HepG2 (cell line): ENCODE results near the gene MRPS21. TPM values are rescaled to one million over a fixed set of nuclear protein-coding genes. Genes with fewer than 3 reads are reported as not detected.
A peak's percentile ranks its signal among the peaks of the same experiment; 100 is the strongest.
"Not testable (repeated sequence)": the region's sequence is repeated elsewhere in the genome, so short reads cannot be mapped to it uniquely, and the experiment has no call there.

ENCODE experiments used
- ATAC-seq: fragments of 200-7000 bp; cut with Tn5 transposase; 3 replicates; pipeline ENCODE4 v1.9.1; 2020; ENCODE audit warnings: mild to moderate bottlenecking, moderate library complexity
- BruUV-seq: library from RNA; stranded (reverse); fragments of 400-500 nt; replicated peaks from 2 replicates; lab custom pipeline; 2021; lab: Mats Ljungman, UMichigan
- CTCF ChIA-PET: fragments of 300-600 bp; formaldehyde crosslinking; extraction: SDS; loops from one replicate; lab custom pipeline; 2021; ENCODE audit warnings: low total read pairs, inconsistent platforms, low intra/inter-chr PET ratio; lab: Yijun Ruan, JAX
- POLR2A ChIA-PET: fragments of 350-600 bp; sonication (Branson Sonifier 250); formaldehyde crosslinking; loops from one replicate; lab custom pipeline; 2020; ENCODE audit warnings: antibody characterized with exemption, inconsistent platforms; lab: Yijun Ruan, JAX
- DNase-seq: peaks from one replicate; pipeline ENCODE4 v3.0.0-alpha.2; 2015; ENCODE audit warnings: low spot score
- FAIRE-seq: peaks from 3 replicates; lab custom pipeline; 2011; peaks lifted over from hg19 to GRCh38; lab: Jason Lieb, UNC
- H2AFZ ChIP-seq: one replicate; pipeline ENCODE4 v1.6.1; 2011; ENCODE audit warnings: low read length, inconsistent platforms
- H3K27ac ChIP-seq: fragments of 300-600 bp; 3 replicates; pipeline ENCODE4 v1.8.0; 2011; ENCODE audit warnings: mixed run types, mild to moderate bottlenecking, mixed read lengths, low read length, inconsistent platforms; ENCODE audit not compliant: insufficient read depth; ENCODE audit errors: extremely low read length
- H3K27me3 ChIP-seq, 2 experiments: fragments of 200-600 bp in 1 of 2; 2 replicates in 1 of 2; 3 replicates in 1 of 2; pipeline versions ENCODE4 v1.6.0 to v1.8.0; 2011; ENCODE audit warnings: low read length in 2 of 2, mild to moderate bottlenecking in 2 of 2, moderate library complexity in 2 of 2, inconsistent platforms in 1 of 2; ENCODE audit not compliant: insufficient read depth in 2 of 2, control insufficient read depth in 1 of 2
- H3K36me3 ChIP-seq, 2 experiments: fragments of 200-600 bp in 1 of 2; replicated peaks in 1 of 2; 2 replicates in 1 of 2; 3 replicates in 1 of 2; pipeline versions ENCODE4 v1.5.1 to v1.8.0; 2011; ENCODE audit warnings: low read length in 2 of 2, inconsistent platforms in 1 of 2; ENCODE audit not compliant: insufficient read depth in 2 of 2, control insufficient read depth in 1 of 2
- H3K4me1 ChIP-seq: 2 replicates; pipeline ENCODE4 v1.5.1; 2012; ENCODE audit warnings: low read length, inconsistent platforms; ENCODE audit not compliant: insufficient read depth
- H3K4me2 ChIP-seq: 2 replicates; pipeline ENCODE4 v1.6.0; 2011; ENCODE audit warnings: low read depth, low read length, inconsistent platforms
- H3K4me3 ChIP-seq, 3 experiments: fragments of 200-600 bp in 1 of 3; sonication (generic), shearing (Covaris generic) in 1 of 3; replicated peaks in 1 of 3; 2 replicates each; pipeline ENCODE4 v1.5.1; 2011 to 2016; ENCODE audit warnings: low read length in 3 of 3, inconsistent platforms in 2 of 3, low read depth in 2 of 3, mild to moderate bottlenecking in 2 of 3, control low read depth in 1 of 3, mixed read lengths in 1 of 3; ENCODE audit not compliant: insufficient read depth in 1 of 3
- H3K79me2 ChIP-seq: one replicate; pipeline ENCODE4 v1.6.1; 2011; ENCODE audit warnings: low read length, inconsistent platforms; ENCODE audit not compliant: insufficient read depth
- H3K9ac ChIP-seq: 2 replicates; pipeline ENCODE4 v1.6.0; 2011; ENCODE audit warnings: mild to moderate bottlenecking, low read depth, low read length, inconsistent platforms; ENCODE audit not compliant: insufficient read depth
- H3K9me3 ChIP-seq: 2 replicates; pipeline ENCODE4 v1.5.1; 2012; ENCODE audit warnings: mild to moderate bottlenecking, low read length
- H4K20me1 ChIP-seq: 2 replicates; pipeline ENCODE4 v1.6.0; 2011; ENCODE audit warnings: inconsistent platforms, mild to moderate bottlenecking, low read length, moderate library complexity; ENCODE audit not compliant: insufficient read depth
- HHEX ChIP-seq: IDR thresholded peaks from 2 replicates; pipeline ENCODE4 v1.6.1; 2016; ENCODE audit warnings: control low read depth
- TOPORS ChIP-seq: sonication (generic); formaldehyde crosslinking; IDR thresholded peaks from 2 replicates; pipeline ENCODE4 v1.8.0; 2023; ENCODE audit warnings: mild to moderate bottlenecking, missing genetic modification reagents
- ZC3H4 ChIP-seq: sonication (generic); formaldehyde crosslinking; IDR thresholded peaks from 2 replicates; pipeline ENCODE4 v1.4.0; 2020; ENCODE audit warnings: missing genetic modification reagents, borderline replicate concordance
- ZNF333 ChIP-seq: sonication (generic); formaldehyde crosslinking; IDR thresholded peaks from 2 replicates; pipeline ENCODE4 v1.4.0; 2020; ENCODE audit warnings: mild to moderate bottlenecking, missing genetic modification reagents, borderline replicate concordance
- ZNF615 ChIP-seq: sonication (generic); formaldehyde crosslinking; IDR thresholded peaks from 2 replicates; pipeline ENCODE4 v1.5.0; 2020; ENCODE audit warnings: mild to moderate bottlenecking, missing genetic modification reagents, borderline replicate concordance
- ZNF790 ChIP-seq: sonication (generic); formaldehyde crosslinking; IDR thresholded peaks from 2 replicates; pipeline ENCODE4 v1.8.0; 2022; ENCODE audit warnings: missing genetic modification reagents, mild to moderate bottlenecking, borderline replicate concordance
- WGBS: methylation state at CpG from one replicate; pipeline ENCODE4 v1.1.6; 2017; ENCODE audit warnings: low lambda C conversion rate; 5-methylcytosine and 5-hydroxymethylcytosine counted together
- in situ Hi-C: cut with HindIII; loops from 2 replicates; pipeline ENCODE4 v1.10.0; 2017; ENCODE audit warnings: low pct_unique_long_range_greater_than_20kb; ENCODE audit not compliant: extremely low pct_ligation_motif_present
- intact Hi-C: fragments of 100-400 bp; cut with micrococcal nuclease; formaldehyde crosslinking; loops from one replicate; pipeline ENCODE4 v1.10.0; 2022; ENCODE audit not compliant: unreplicated experiment
- polyA plus RNA-seq, 8 experiments: library from polyadenylated mRNA; depleted of rRNA in 3 of 8; stranded (reverse) in 7 of 8; unstranded in 1 of 8; fragments of >200 nt; fragmentation: Illumina TruSeq in 4 of 8; extraction: Trizol in 4 of 8; gene quantifications; 2 replicates each; pipeline versions ENCODE4 v1.2.1 to v1.2.3, GENCODE V29; 2011 to 2016; ENCODE audit warnings: low read depth in 4 of 8, missing spikeins in 1 of 8, mixed read lengths in 1 of 8; ENCODE audit not compliant: insufficient read depth in 1 of 8
- total RNA-seq, 5 experiments: library from RNA; depleted of rRNA; stranded (reverse); fragments of >200 nt; fragmentation: Illumina TruSeq; extraction: Trizol; gene quantifications; 2 replicates each; pipeline ENCODE4 v1.2.3, GENCODE V29; 2016; ENCODE audit warnings: low read depth in 1 of 5

The MRPS21 gene
- total and polyA plus RNA-seq, 2 of the 13 experiments (the other 11 are each of a cell fraction or from before 2014, with no cell fraction given), result 59.4 to 64.2 TPM

- in situ Hi-C loops, H3K4me2 ChIP-seq, POLR2A ChIA-PET, H3K4me3 ChIP-seq, FAIRE-seq, H3K9ac ChIP-seq, H3K27ac ChIP-seq, BruUV-seq, H3K36me3 ChIP-seq, ATAC-seq, DNase-seq, H2AFZ ChIP-seq, H3K79me2 ChIP-seq, intact Hi-C loops, CTCF ChIA-PET, H3K27me3 ChIP-seq, H4K20me1 ChIP-seq, H3K9me3 ChIP-seq, H3K4me1 ChIP-seq: not testable (repeated sequence)
- 77% methylated on average over 4 of the region's 4 CpGs for WGBS
Measured at GRCh38 chr1:150314691-150315090, 21.0 kb downstream of the MRPS21 start.

- Histone ChIP-seq H2AFZ (no peak overlapping the region), H3K4me3 (peak overlapping the region; percentile 83 to 92 (median 85); a peak in 4 of 6 replicates), H3K9ac (peak overlapping the region; percentile 93), H3K27ac (peak overlapping the region; percentile 84), H3K9me3 (no peaks in the 10 kb centered on the region), H3K27me3 (no peaks in the 10 kb centered on the region; a peak in 1 of 5 replicates), H4K20me1 (no peaks in the 10 kb centered on the region), H3K4me2 (peak overlapping the region; percentile 61), H3K79me2 (peaks cover 32% of the 10 kb centered on the region), H3K36me3 (peaks cover 7 to 10% of the 10 kb centered on the region in 2 experiments; a peak in 4 of 5 replicates), H3K4me1 (peaks cover 20% of the 10 kb centered on the region)
- ATAC-seq, result no peak
- 89% methylated on average over 8 of the region's 8 CpGs for WGBS
- no peak for DNase-seq
- POLR2A ChIA-PET, result interaction anchor here (1.0 to 3.0 kb wide), 6 partner anchors 8 to 64 kb away, joined by 3 to 25 read pairs (median 9); partner anchors contain the start of genes APH1A, CA14 and RPRD2
- CTCF ChIA-PET, result no interaction called here
- no peak for TF ChIP-seq ZNF333
- TF ChIP-seq TOPORS (CRISPR knock-in tag), result no peak
- 0 out of 2 replicates have a peak, but pooled peaks have one; percentile 10 for TF ChIP-seq ZNF615
- no peak for TF ChIP-seq HHEX (CRISPR knock-in tag)
- no peak for TF ChIP-seq ZC3H4 (CRISPR knock-in tag)
- no peak for TF ChIP-seq ZNF790 (CRISPR knock-in tag)
- FAIRE-seq, result no peak
- intact Hi-C loops, result loop anchor here (10.0 kb wide), 1 partner anchor 84 kb away; no protein-coding TSS in a partner anchor
- no TSS peak for BruUV-seq
- in situ Hi-C loops, result no loop called here
Measured at GRCh38 chr1:150320667-150320978, 27.0 kb downstream of the MRPS21 start.
